GM12878 (cell line): ENCODE measurements around the gene TBC1D10B. TPM values are rescaled to one million over a fixed set of nuclear protein-coding genes. Genes with fewer than 3 reads are reported as not detected.

Source experiments
- ATAC-seq: fragments of 200-7000 bp; cut with Tn5 transposase; 3 replicates; pipeline ENCODE4 v1.9.1; 2020; ENCODE audit warnings: mild to moderate bottlenecking, moderate library complexity
- BruUV-seq: library from RNA; stranded (reverse); fragments of 400-500 nt; replicated peaks from 2 replicates; lab custom pipeline; 2021; lab: Mats Ljungman, UMichigan
- CTCF ChIA-PET: fragments of 300-600 bp; sonication (Branson Sonifier 250); formaldehyde crosslinking; extraction: SDS; loops from one replicate; lab custom pipeline; 2021; ENCODE audit warnings: inconsistent platforms; lab: Yijun Ruan, JAX
- POLR2A ChIA-PET: fragments of 350-600 bp; formaldehyde crosslinking; extraction: SDS; loops from one replicate; lab custom pipeline; 2021; ENCODE audit warnings: inconsistent platforms; lab: Charles Lee
- RAD21 ChIA-PET: fragments of 300-600 bp; sonication (Branson Sonifier 250); formaldehyde crosslinking; loops from one replicate; lab custom pipeline; 2023; ENCODE audit warnings: antibody characterized with exemption; ENCODE audit not compliant: unreplicated experiment; lab: Charles Lee
- SMC1A ChIA-PET: fragments of 300-600 bp; sonication (Branson Sonifier 250); formaldehyde crosslinking; loops from one replicate; lab custom pipeline; 2023; ENCODE audit not compliant: unreplicated experiment, uncharacterized antibody; lab: Charles Lee
- DNase-seq: peaks from one replicate; pipeline ENCODE4 v3.0.0-alpha.2; 2011; ENCODE audit warnings: low read depth, low spot score
- FAIRE-seq: peaks from 3 replicates; lab custom pipeline; 2011; peaks lifted over from hg19 to GRCh38; lab: Jason Lieb, UNC
- H2AFZ ChIP-seq: 2 replicates; pipeline ENCODE4 v1.6.0; 2011; ENCODE audit warnings: low read depth, low read length, control low read depth; ENCODE audit not compliant: control insufficient read depth
- H3K27ac ChIP-seq: 2 replicates; pipeline ENCODE4 v1.5.1; 2011; ENCODE audit warnings: control low read depth; ENCODE audit not compliant: control insufficient read depth, insufficient read depth
- H3K27me3 ChIP-seq, 2 experiments: replicated peaks in 1 of 2; 2 replicates each; pipeline versions ENCODE4 v1.6.0 to v1.6.1; 2011; ENCODE audit warnings: low read length in 1 of 2; ENCODE audit not compliant: control insufficient read depth in 2 of 2, insufficient read depth in 2 of 2
- H3K36me3 ChIP-seq, 2 experiments: 2 replicates each; pipeline ENCODE4 v1.5.1; 2011; ENCODE audit warnings: low read length in 1 of 2; ENCODE audit not compliant: control insufficient read depth in 2 of 2, insufficient read depth in 2 of 2
- H3K4me1 ChIP-seq: 2 replicates; pipeline ENCODE4 v1.6.1; 2011; ENCODE audit warnings: mild to moderate bottlenecking, low read length, moderate library complexity, mixed read lengths; ENCODE audit not compliant: control insufficient read depth, insufficient read depth
- H3K4me2 ChIP-seq: 2 replicates; pipeline ENCODE4 v1.6.0; 2011; ENCODE audit warnings: control low read depth; ENCODE audit not compliant: control insufficient read depth, insufficient read depth
- H3K4me3 ChIP-seq: fragments of 200-600 bp; sonication (generic); 2 replicates; pipeline ENCODE4 v1.5.1; 2016
- H3K79me2 ChIP-seq: 2 replicates; pipeline ENCODE4 v1.6.0; 2011; ENCODE audit warnings: low read length; ENCODE audit not compliant: control insufficient read depth, insufficient read depth
- H3K9ac ChIP-seq: 2 replicates; pipeline ENCODE4 v1.8.0; 2011; ENCODE audit warnings: low read length, control low read depth, mixed read lengths; ENCODE audit not compliant: control insufficient read depth, insufficient read depth
- H3K9me3 ChIP-seq: replicated peaks from 3 replicates; pipeline ENCODE4 v1.5.1; 2011; ENCODE audit warnings: mild to moderate bottlenecking, low read length; ENCODE audit not compliant: control insufficient read depth, insufficient read depth
- H4K20me1 ChIP-seq: 2 replicates; pipeline ENCODE4 v1.6.0; 2011; ENCODE audit not compliant: control insufficient read depth, insufficient read depth
- ATF7 ChIP-seq: fragments of 450-650 bp; IDR thresholded peaks from 2 replicates; pipeline ENCODE4 v1.6.1; 2016; ENCODE audit warnings: low read depth, mild to moderate bottlenecking
- BCL11A ChIP-seq: IDR thresholded peaks from 2 replicates; pipeline ENCODE4 v1.6.1; 2011; ENCODE audit warnings: low read depth, low read length
- CEBPB ChIP-seq, 2 experiments: fragments of 150-350 bp in 1 of 2; IDR thresholded peaks; 2 replicates each; pipeline ENCODE4 v1.6.1; 2012 to 2014; ENCODE audit warnings: low read depth in 2 of 2, low read length in 2 of 2, borderline replicate concordance in 1 of 2, inconsistent platforms in 1 of 2
- CHD1 ChIP-seq: IDR thresholded peaks from 2 replicates; pipeline ENCODE4 v1.6.1; 2012; ENCODE audit warnings: low read depth, low read length, improper control_type of control experiment
- IKZF1 ChIP-seq: fragments of 450-650 bp; conservative IDR thresholded peaks from 2 replicates; pipeline ENCODE4 v1.6.1; 2017; ENCODE audit warnings: antibody characterized with exemption, mild to moderate bottlenecking
- JUNB ChIP-seq: IDR thresholded peaks from 2 replicates; pipeline ENCODE4 v1.6.1; 2016; ENCODE audit warnings: antibody characterized with exemption, mild to moderate bottlenecking
- MTA2 ChIP-seq: fragments of 450-650 bp; IDR thresholded peaks from 2 replicates; pipeline ENCODE4 v1.6.1; 2016; ENCODE audit warnings: low read depth, mild to moderate bottlenecking, moderate library complexity
- MYC ChIP-seq: IDR thresholded peaks from 2 replicates; pipeline ENCODE4 v1.6.1; 2011; ENCODE audit warnings: mild to moderate bottlenecking, low read length, moderate library complexity, inconsistent platforms; ENCODE audit not compliant: insufficient read depth, insufficient replicate concordance, insufficient read length, severe bottlenecking
- POU2F2 ChIP-seq: IDR thresholded peaks from 3 replicates; pipeline ENCODE4 v1.6.1; 2011; ENCODE audit warnings: low read depth, mild to moderate bottlenecking, low read length, borderline replicate concordance
- RAD21 ChIP-seq: IDR thresholded peaks from 2 replicates; pipeline ENCODE4 v1.6.1; 2011; ENCODE audit warnings: mild to moderate bottlenecking, low read depth, low read length, moderate library complexity; ENCODE audit not compliant: insufficient read depth
- RELA ChIP-seq: fragments of 450-650 bp; IDR thresholded peaks from 2 replicates; pipeline ENCODE4 v1.8.0; 2014; ENCODE audit warnings: borderline replicate concordance; ENCODE audit not compliant: partially characterized antibody
- SP1 ChIP-seq: IDR thresholded peaks from one replicate; pipeline ENCODE4 v1.6.1; 2011; ENCODE audit warnings: low read depth, low read length
- SREBF2 ChIP-seq: IDR thresholded peaks from 2 replicates; pipeline ENCODE4 v1.6.1; 2012; ENCODE audit warnings: mild to moderate bottlenecking, low read length
- SRF ChIP-seq, 2 experiments: IDR thresholded peaks; 2 replicates each; pipeline ENCODE4 v1.6.1; 2011; ENCODE audit warnings: low read depth in 2 of 2, low read length in 2 of 2, mild to moderate bottlenecking in 1 of 2, moderate library complexity in 1 of 2
- STAT3 ChIP-seq: IDR thresholded peaks from 2 replicates; pipeline ENCODE4 v1.6.1; 2011; ENCODE audit warnings: low read depth, low read length, improper control_type of control experiment
- ZNF622 ChIP-seq: fragments of 450-650 bp; IDR thresholded peaks from 2 replicates; pipeline ENCODE4 v1.6.1; 2017; ENCODE audit warnings: mild to moderate bottlenecking, inconsistent platforms
- WGBS: methylation state at CpG from one replicate; pipeline ENCODE4 v1.1.6; 2016; ENCODE audit warnings: low lambda C conversion rate; ENCODE audit not compliant: insufficient replicate concordance, insufficient coverage; ENCODE audit errors: missing lambda C conversion rate; 5-methylcytosine and 5-hydroxymethylcytosine counted together
- in situ Hi-C: fragments of 300-500 bp; cut with MboI; formaldehyde crosslinking; loops from 9 replicates; pipeline ENCODE4 v1.14.3; 2018; ENCODE audit warnings: mixed read lengths
- intact Hi-C: fragments of 100-400 bp; cut with micrococcal nuclease; formaldehyde crosslinking; loops from one replicate; pipeline ENCODE4 v1.14.2; 2022; ENCODE audit not compliant: unreplicated experiment
- polyA plus RNA-seq, 11 experiments: library from polyadenylated mRNA; depleted of rRNA in 4 of 11; unstranded in 6 of 11; stranded (reverse) in 5 of 11; fragments of >200 nt; fragmentation: Nextera tagmentation in 4 of 11; fragmentation: Illumina TruSeq in 1 of 11; extraction: Ambion mirVana in 4 of 11; extraction: Trizol in 1 of 11; gene quantifications; 1 replicate in 1 of 11; 2 replicates in 10 of 11; pipeline versions ENCODE4 v1.2.1 to v1.2.3, GENCODE V29; 2011 to 2016; ENCODE audit warnings: inconsistent platforms in 2 of 11, missing spikeins in 2 of 11, low read depth in 1 of 11
- total RNA-seq, 4 experiments: library from RNA; depleted of rRNA in 3 of 4; stranded (reverse); fragments of >200 nt in 3 of 4; fragmentation: Illumina TruSeq in 1 of 4; extraction: Trizol in 1 of 4; gene quantifications; 2 replicates each; pipeline versions ENCODE4 v1.2.1 to v1.2.3, GENCODE V29; 2013 to 2021
- TF ChIP-seq, protein P1 (sequence below): fragments of 450-650 bp; IDR thresholded peaks from 2 replicates; pipeline ENCODE4 v1.6.1; 2018; ENCODE audit warnings: borderline replicate concordance, mild to moderate bottlenecking; ENCODE audit not compliant: partially characterized antibody
- TF ChIP-seq, protein P2 (sequence below): IDR thresholded peaks from 2 replicates; pipeline ENCODE4 v1.6.1; 2011; ENCODE audit warnings: low read depth, mild to moderate bottlenecking, low read length, moderate library complexity, borderline replicate concordance; ENCODE audit errors: extremely low read depth
- TF ChIP-seq, protein P3 (sequence below): IDR thresholded peaks from 2 replicates; pipeline ENCODE4 v1.6.1; 2012; ENCODE audit warnings: low read depth, low read length, improper control_type of control experiment

TBC1D10B gene
- total and polyA plus RNA-seq, 10 of the 15 experiments (the other 5 are each of a cell fraction or from before 2014, with no cell fraction given) = 2.2 to 51.2 (median 11.6) TPM

DNA sequence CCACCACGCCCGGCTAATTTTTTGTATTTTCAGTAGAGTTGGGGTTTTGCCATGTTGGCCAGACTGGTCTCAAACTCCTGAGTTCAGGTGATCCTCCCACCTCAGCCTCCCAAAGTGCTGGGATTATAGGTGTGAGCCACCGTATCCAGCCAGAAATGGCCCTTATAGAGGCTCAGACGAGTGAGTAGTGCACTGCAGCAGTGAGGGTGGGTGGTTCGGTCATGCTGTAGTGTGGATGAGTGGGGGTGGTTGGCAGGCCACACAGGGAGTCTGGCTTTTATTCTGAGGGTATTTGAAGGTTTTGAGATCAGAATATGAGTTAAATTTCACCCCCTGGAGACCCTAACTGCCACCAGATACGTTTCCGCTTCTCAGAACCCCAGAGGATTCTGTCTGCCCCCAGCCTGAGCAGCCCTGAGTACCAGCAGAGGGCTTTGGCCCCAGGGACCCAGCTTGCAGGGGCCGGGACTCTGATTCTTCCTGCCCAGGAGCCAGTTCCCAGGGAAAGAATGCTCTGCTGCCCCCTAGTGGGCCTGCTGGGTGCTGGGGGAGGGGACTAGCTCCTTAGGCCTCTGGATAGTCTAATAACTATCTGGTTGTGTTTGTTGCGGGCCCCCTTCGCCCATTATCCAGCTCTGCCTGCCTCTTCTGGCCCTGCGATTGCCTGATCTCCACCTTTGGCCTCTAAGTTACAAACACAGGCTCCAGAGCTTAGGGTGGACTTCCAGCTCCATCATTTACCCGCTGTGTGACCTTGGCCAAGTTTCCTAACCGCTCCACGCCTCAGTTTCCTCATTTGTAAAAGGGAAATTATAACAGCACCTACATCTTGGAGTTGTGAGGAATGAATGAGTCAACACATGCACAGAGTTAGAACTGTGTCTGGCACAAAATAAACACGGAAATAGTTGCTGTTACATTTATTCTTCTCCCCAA, 39.1 kb upstream of the TBC1D10B start:
- H3K36me3 ChIP-seq = peaks cover 0 to 2% of the 10 kb centered on the region in 2 experiments; a peak in 1 of 4 replicates
- 25% methylated on average over 15 of the region's 15 CpGs for WGBS
- TSS peak; percentile 46 for BruUV-seq
- SMC1A ChIA-PET = interaction anchor here (0.5 to 3.8 kb wide), 21 partner anchors 8 to 317 kb away, joined by 3 to 18 read pairs (median 4); partner anchors contain the start of genes DCTPP1, SEPTIN1, TBC1D10B and TBX6
- in situ Hi-C loops (loop anchor here (5.0 kb wide), 1 partner anchor 317 kb away; the partner anchor contains the start of gene TBX6), intact Hi-C loops (loop anchor here (5.0 kb wide), 1 partner anchor 317 kb away; the partner anchor contains the start of gene TBX6)
- POLR2A ChIA-PET = interaction anchor here (0.6 to 2.4 kb wide), 16 partner anchors 9 to 365 kb away, joined by 3 to 12 read pairs (median 4); partner anchors contain the start of genes DCTPP1, SEPTIN1, TBX6 and ZNF48
- peak overlapping the region; percentile 25 for H2AFZ ChIP-seq
- no peak overlapping the region for H3K4me2 ChIP-seq
- H3K27ac ChIP-seq = no peak overlapping the region
- peaks cover 14% of the 10 kb centered on the region for H3K4me1 ChIP-seq
- H3K27me3 ChIP-seq = no peaks in the 10 kb centered on the region
- H3K79me2 ChIP-seq = no peaks in the 10 kb centered on the region; the same call in 1 of the 2 replicates
- no peaks in the 10 kb centered on the region for H3K9me3 ChIP-seq
- CTCF ChIA-PET = interaction anchor here (0.5 to 8.1 kb wide), 41 partner anchors 10 to 372 kb away, joined by 3 to 70 read pairs (median 5); partner anchors contain the start of genes CD2BP2, DCTPP1, MYL11 and SEPTIN1
- H3K9ac ChIP-seq = no peak overlapping the region
- H4K20me1 ChIP-seq = no peaks in the 10 kb centered on the region
- RAD21 ChIA-PET = interaction anchor here (0.7 to 4.4 kb wide), 29 partner anchors 9 to 366 kb away, joined by 3 to 33 read pairs (median 4); partner anchors contain the start of genes CD2BP2, CORO1A, DCTPP1 and FBRS
- ATAC-seq (peak; percentile 77), DNase-seq (peak; percentile 62), FAIRE-seq (peak; percentile 88)
- H3K4me3 ChIP-seq = no peak overlapping the region
- TF ChIP-seq SRF (IDR thresholded peaks at IDR 0.05; ENCODE audit: low read depth in 2 of 2, low read length in 2 of 2) = no peak
- no peak for TF ChIP-seq STAT3
- TF ChIP-seq MYC = no peak
- TF ChIP-seq, protein P1, sequence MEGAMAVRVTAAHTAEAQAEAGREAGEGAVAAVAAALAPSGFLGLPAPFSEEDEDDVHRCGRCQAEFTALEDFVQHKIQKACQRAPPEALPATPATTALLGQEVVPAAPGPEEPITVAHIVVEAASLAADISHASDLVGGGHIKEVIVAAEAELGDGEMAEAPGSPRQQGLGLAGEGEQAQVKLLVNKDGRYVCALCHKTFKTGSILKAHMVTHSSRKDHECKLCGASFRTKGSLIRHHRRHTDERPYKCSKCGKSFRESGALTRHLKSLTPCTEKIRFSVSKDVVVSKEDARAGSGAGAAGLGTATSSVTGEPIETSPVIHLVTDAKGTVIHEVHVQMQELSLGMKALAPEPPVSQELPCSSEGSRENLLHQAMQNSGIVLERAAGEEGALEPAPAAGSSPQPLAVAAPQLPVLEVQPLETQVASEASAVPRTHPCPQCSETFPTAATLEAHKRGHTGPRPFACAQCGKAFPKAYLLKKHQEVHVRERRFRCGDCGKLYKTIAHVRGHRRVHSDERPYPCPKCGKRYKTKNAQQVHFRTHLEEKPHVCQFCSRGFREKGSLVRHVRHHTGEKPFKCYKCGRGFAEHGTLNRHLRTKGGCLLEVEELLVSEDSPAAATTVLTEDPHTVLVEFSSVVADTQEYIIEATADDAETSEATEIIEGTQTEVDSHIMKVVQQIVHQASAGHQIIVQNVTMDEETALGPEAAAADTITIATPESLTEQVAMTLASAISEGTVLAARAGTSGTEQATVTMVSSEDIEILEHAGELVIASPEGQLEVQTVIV = no peak
- no peak for TF ChIP-seq ZNF622
- TF ChIP-seq JUNB = no peak
- TF ChIP-seq RAD21 = peak; percentile 95
- no peak for TF ChIP-seq CEBPB (IDR thresholded peaks at IDR 0.05; ENCODE audit: borderline replicate concordance in 1 of 2, low read depth in 2 of 2, low read length in 2 of 2)
- TF ChIP-seq ATF7 = 0 out of 2 replicates have a peak, but pooled peaks have one; percentile 22
- TF ChIP-seq, protein P2, sequence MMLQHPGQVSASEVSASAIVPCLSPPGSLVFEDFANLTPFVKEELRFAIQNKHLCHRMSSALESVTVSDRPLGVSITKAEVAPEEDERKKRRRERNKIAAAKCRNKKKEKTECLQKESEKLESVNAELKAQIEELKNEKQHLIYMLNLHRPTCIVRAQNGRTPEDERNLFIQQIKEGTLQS = no peak
- TF ChIP-seq, protein P3, sequence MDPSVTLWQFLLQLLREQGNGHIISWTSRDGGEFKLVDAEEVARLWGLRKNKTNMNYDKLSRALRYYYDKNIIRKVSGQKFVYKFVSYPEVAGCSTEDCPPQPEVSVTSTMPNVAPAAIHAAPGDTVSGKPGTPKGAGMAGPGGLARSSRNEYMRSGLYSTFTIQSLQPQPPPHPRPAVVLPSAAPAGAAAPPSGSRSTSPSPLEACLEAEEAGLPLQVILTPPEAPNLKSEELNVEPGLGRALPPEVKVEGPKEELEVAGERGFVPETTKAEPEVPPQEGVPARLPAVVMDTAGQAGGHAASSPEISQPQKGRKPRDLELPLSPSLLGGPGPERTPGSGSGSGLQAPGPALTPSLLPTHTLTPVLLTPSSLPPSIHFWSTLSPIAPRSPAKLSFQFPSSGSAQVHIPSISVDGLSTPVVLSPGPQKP = no peak
- TF ChIP-seq SREBF2 = no peak
- TF ChIP-seq RELA = peak; percentile 33
- TF ChIP-seq IKZF1 = peak; percentile 74
- TF ChIP-seq SP1 = peak; percentile 20
- TF ChIP-seq BCL11A = no peak
- no peak for TF ChIP-seq POU2F2
- no peak for TF ChIP-seq MTA2
- TF ChIP-seq CHD1 = no peak
